Measurements from ENCODE around the gene TNRC18. TPM values are rescaled to one million over a fixed set of nuclear protein-coding genes. Genes with fewer than 3 reads are reported as not detected.

TNRC18 gene
- polyA plus RNA-seq, 3 donors, result 0.64 to 49.9 (median 0.70) TPM

DNA sequence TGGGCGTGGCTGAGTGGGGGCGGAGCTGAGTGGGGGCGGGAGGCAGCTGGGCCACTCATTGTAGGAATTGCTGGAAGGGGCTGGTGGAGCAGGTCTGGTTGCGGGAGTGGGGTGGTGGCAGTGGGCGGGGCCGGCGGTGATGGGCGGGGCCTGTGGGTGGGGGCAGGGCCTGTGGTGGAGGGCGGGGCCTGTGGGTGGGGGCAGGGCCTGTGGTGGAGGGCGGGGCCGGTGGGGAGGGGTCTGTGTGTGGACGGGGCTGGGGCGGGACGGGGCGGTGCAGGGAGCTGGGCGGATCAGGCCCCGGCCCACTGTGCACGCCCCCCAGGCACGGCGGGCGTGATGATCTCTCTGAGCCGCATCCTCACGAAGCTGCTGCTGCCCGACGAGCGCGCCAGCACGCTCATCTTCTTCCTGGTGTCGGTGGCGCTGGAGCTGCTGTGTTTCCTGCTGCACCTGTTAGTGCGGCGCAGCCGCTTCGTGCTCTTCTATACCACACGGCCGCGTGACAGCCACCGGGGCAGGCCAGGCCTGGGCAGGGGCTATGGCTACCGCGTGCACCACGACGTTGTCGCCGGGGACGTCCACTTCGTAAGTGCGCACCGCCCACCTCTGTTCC, 126.9 kb downstream of the TNRC18 start:
- H3K27me3 Mint-ChIP-seq (ENCODE audit: low read depth in 3 of 3), result peaks cover 36 to 47% (median 42%) of the 10 kb centered on the region in 3 donors
- H3K4me1 ChIP-seq (ENCODE audit: control insufficient read depth in 1 of 2, insufficient read depth in 2 of 2, low read length in 2 of 2), result peaks cover 9 to 13% of the 10 kb centered on the region in 2 donors
- H3K27ac ChIP-seq (ENCODE audit: low read depth in 1 of 2, low read length in 2 of 2), result no peak overlapping the region
- H3K36me3 ChIP-seq (replicated peaks in 1 of 2; ENCODE audit: control insufficient read depth in 1 of 2, insufficient read depth in 2 of 2, low read length in 2 of 2), result no peaks in the 10 kb centered on the region
- H2AFZ ChIP-seq (ENCODE audit: insufficient read depth, low read depth, low read length, poor library complexity, severe bottlenecking), result peak overlapping the region; percentile 56
- peak overlapping the region; percentile 56 for H3K4me2 ChIP-seq (replicated peaks; ENCODE audit: extremely low read depth, low read length, poor library complexity, severe bottlenecking)
- H3K36me3 Mint-ChIP-seq, result peaks cover 0 to 6% of the 10 kb centered on the region in 2 donors
- H3K9me3 ChIP-seq (replicated peaks in 1 of 2; ENCODE audit: control insufficient read depth in 1 of 2, insufficient read depth in 1 of 2, low read length in 2 of 2), result peaks cover 11 to 15% of the 10 kb centered on the region in 2 donors
- DNase-seq, result peak; percentile 4 to 20 (median 13)
- TF ChIP-seq, protein P1, sequence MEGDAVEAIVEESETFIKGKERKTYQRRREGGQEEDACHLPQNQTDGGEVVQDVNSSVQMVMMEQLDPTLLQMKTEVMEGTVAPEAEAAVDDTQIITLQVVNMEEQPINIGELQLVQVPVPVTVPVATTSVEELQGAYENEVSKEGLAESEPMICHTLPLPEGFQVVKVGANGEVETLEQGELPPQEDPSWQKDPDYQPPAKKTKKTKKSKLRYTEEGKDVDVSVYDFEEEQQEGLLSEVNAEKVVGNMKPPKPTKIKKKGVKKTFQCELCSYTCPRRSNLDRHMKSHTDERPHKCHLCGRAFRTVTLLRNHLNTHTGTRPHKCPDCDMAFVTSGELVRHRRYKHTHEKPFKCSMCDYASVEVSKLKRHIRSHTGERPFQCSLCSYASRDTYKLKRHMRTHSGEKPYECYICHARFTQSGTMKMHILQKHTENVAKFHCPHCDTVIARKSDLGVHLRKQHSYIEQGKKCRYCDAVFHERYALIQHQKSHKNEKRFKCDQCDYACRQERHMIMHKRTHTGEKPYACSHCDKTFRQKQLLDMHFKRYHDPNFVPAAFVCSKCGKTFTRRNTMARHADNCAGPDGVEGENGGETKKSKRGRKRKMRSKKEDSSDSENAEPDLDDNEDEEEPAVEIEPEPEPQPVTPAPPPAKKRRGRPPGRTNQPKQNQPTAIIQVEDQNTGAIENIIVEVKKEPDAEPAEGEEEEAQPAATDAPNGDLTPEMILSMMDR (IDR thresholded peaks at IDR 0.05), result no peak
- peaks cover 2 to 26% of the 10 kb centered on the region in 2 donors for H3K27me3 ChIP-seq (ENCODE audit: control insufficient read depth in 2 of 2, insufficient read depth in 2 of 2, low read length in 2 of 2)
- intact Hi-C loops (cut with micrococcal nuclease), result no loop called here
- peak overlapping the region; percentile 66 to 88 for H3K4me3 Mint-ChIP-seq
- H4K20me1 ChIP-seq (ENCODE audit: insufficient read depth, low read length), result no peaks in the 10 kb centered on the region
- peaks cover 11% of the 10 kb centered on the region for H3K4me1 Mint-ChIP-seq
- no peaks in the 10 kb centered on the region for H3K79me2 ChIP-seq (ENCODE audit: insufficient read depth, low read length)
- no peak overlapping the region for H3K9ac ChIP-seq (ENCODE audit: insufficient read depth, low read length, poor library complexity, severe bottlenecking)
- no peak overlapping the region for H3K27ac Mint-ChIP-seq
- H3K9me3 Mint-ChIP-seq, result peaks cover 9 to 23% (median 13%) of the 10 kb centered on the region in 7 donors
- H3K4me3 ChIP-seq (replicated peaks in 1 of 3; ENCODE audit: low read depth in 2 of 3, low read length in 3 of 3), result peak overlapping the region in 1 of 3 experiments; percentile 56
- 0% methylated on average over 19 of the region's 48 CpGs for WGBS (ENCODE audit: insufficient coverage)

DNA sequence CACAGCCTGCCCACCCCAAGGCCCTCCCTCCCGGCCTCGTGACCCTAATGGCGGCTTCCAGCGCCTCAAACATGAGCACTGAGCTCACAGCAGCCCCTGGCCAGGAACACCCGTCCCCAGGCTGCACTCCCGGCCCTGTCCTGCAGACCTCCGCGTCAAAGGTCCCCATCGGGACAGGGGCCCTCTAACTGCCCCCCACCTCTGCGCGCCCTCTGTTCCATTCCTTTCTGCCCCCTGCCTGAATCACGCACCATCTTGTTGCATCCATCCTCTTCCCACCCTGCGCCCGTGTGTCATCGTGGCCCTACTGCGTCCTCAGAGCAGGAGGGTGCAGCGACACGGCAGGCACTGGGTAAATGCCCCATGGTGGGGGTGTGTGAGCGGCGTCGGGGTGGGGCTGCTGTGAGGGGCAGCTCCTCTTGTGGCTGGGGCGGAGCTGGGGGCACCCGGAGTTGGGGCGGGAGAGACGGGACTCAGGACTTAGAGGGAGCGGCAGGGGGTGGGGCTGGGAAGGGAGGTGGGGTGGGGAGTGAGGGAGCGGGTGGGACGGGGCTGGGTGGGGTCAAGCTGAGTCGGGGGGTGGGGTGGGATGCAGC, 127.5 kb downstream of the TNRC18 start:
- no peak overlapping the region for H3K4me3 ChIP-seq (replicated peaks in 1 of 3; ENCODE audit: low read depth in 2 of 3, low read length in 3 of 3)
- H3K4me3 Mint-ChIP-seq, result peak overlapping the region; percentile 72 to 89
- peaks cover 0 to 6% of the 10 kb centered on the region in 2 donors for H3K36me3 Mint-ChIP-seq
- H2AFZ ChIP-seq (ENCODE audit: insufficient read depth, low read depth, low read length, poor library complexity, severe bottlenecking), result peak overlapping the region; percentile 50
- no peak overlapping the region for H3K9ac ChIP-seq (ENCODE audit: insufficient read depth, low read length, poor library complexity, severe bottlenecking)
- H3K4me1 Mint-ChIP-seq, result peaks cover 11% of the 10 kb centered on the region
- intact Hi-C loops (cut with micrococcal nuclease), result no loop called here
- WGBS (ENCODE audit: insufficient coverage), result 18% methylated on average over 11 of the region's 29 CpGs
- H3K27ac Mint-ChIP-seq, result no peak overlapping the region
- H3K27me3 ChIP-seq (ENCODE audit: control insufficient read depth in 2 of 2, insufficient read depth in 2 of 2, low read length in 2 of 2), result peaks cover 2 to 26% of the 10 kb centered on the region in 2 donors
- H3K27ac ChIP-seq (ENCODE audit: low read depth in 1 of 2, low read length in 2 of 2), result no peak overlapping the region
- H4K20me1 ChIP-seq (ENCODE audit: insufficient read depth, low read length), result no peaks in the 10 kb centered on the region
- peaks cover 11 to 15% of the 10 kb centered on the region in 2 donors for H3K9me3 ChIP-seq (replicated peaks in 1 of 2; ENCODE audit: control insufficient read depth in 1 of 2, insufficient read depth in 1 of 2, low read length in 2 of 2)
- peaks cover 9 to 13% of the 10 kb centered on the region in 2 donors for H3K4me1 ChIP-seq (ENCODE audit: control insufficient read depth in 1 of 2, insufficient read depth in 2 of 2, low read length in 2 of 2)
- H3K79me2 ChIP-seq (ENCODE audit: insufficient read depth, low read length), result no peaks in the 10 kb centered on the region
- no peaks in the 10 kb centered on the region for H3K36me3 ChIP-seq (replicated peaks in 1 of 2; ENCODE audit: control insufficient read depth in 1 of 2, insufficient read depth in 2 of 2, low read length in 2 of 2)
- H3K9me3 Mint-ChIP-seq, result peaks cover 8 to 23% (median 13%) of the 10 kb centered on the region in 7 donors
- TF ChIP-seq, protein P1 (IDR thresholded peaks at IDR 0.05), result no peak
- peaks cover 38 to 46% (median 40%) of the 10 kb centered on the region in 3 donors for H3K27me3 Mint-ChIP-seq (ENCODE audit: low read depth in 3 of 3)
- H3K4me2 ChIP-seq (replicated peaks; ENCODE audit: extremely low read depth, low read length, poor library complexity, severe bottlenecking), result peak overlapping the region; percentile 11
- no peak for DNase-seq

Data from CD14-positive monocyte (primary cell).